ENCODE results near the gene KIAA0825. TPM values are rescaled to one million over a fixed set of nuclear protein-coding genes. Genes with fewer than 3 reads are reported as not detected.

The KIAA0825 gene
- total and polyA plus RNA-seq, 2 of the 8 experiments (the other 6 are each of a cell fraction or from before 2014, with no cell fraction given), result 0.60 to 1.0 TPM

GRCh38 chr5:94396687-94397086 is 221.7 kb downstream of the KIAA0825 start:
- Histone ChIP-seq H3K27ac (ENCODE audit: low read depth, low read length) (no peak overlapping the region), H3K79me2 (ENCODE audit: control insufficient read depth in 1 of 2, insufficient read depth in 2 of 2, low read length in 2 of 2) (no peaks in the 10 kb centered on the region), H4K8ac (ENCODE audit: extremely low read depth, insufficient read depth, low read length) (no peak overlapping the region), H3K36me3 (ENCODE audit: control insufficient read depth in 2 of 4, insufficient read depth in 4 of 4, low read length in 3 of 4) (no peaks in the 10 kb centered on the region; a peak in 1 of 8 replicates), H3K4me2 (ENCODE audit: insufficient read depth in 1 of 2, low read depth in 2 of 2, low read length in 2 of 2) (no peak overlapping the region), H3K14ac (ENCODE audit: insufficient read length) (no peak overlapping the region), H2BK12ac (ENCODE audit: low read depth, low read length) (no peak overlapping the region), H4K5ac (ENCODE audit: insufficient read length, low read depth, low read length) (no peak overlapping the region), H3K4me3 (ENCODE audit: extremely low read depth in 1 of 4, insufficient read depth in 2 of 4, low read depth in 3 of 4, low read length in 4 of 4) (no peak overlapping the region), H3K4me1 (replicated peaks in 1 of 4; ENCODE audit: control insufficient read depth in 3 of 4, insufficient read depth in 4 of 4, low read length in 3 of 4) (peaks cover 0 to 3% (median 1%) of the 10 kb centered on the region in 4 experiments; a peak in 2 of 7 replicates), H2BK120ac (replicated peaks; ENCODE audit: low read depth, low read length) (no peak overlapping the region), H4K20me1 (replicated peaks in 1 of 2; ENCODE audit: control insufficient read depth in 1 of 2, insufficient read depth in 2 of 2, low read length in 2 of 2) (no peaks in the 10 kb centered on the region), H3K18ac (ENCODE audit: extremely low read depth, low read length) (no peak overlapping the region), H2BK15ac (ENCODE audit: low read length) (no peak overlapping the region), H3K4ac (replicated peaks; ENCODE audit: insufficient read length, low read depth, low read length) (no peak overlapping the region), H3K56ac (replicated peaks; ENCODE audit: insufficient read length, low read depth, low read length) (no peak overlapping the region), H3K27me3 (replicated peaks in 1 of 4; ENCODE audit: control insufficient read depth in 3 of 4, extremely low read depth in 1 of 4, insufficient read depth in 3 of 4, low read length in 3 of 4) (no peaks in the 10 kb centered on the region), H4K91ac (replicated peaks; ENCODE audit: insufficient read length, low read length) (no peak overlapping the region), H3K23ac (ENCODE audit: insufficient read length) (no peak overlapping the region), H3K9ac (replicated peaks in 1 of 4; ENCODE audit: extremely low read depth in 1 of 4, low read depth in 3 of 4, low read length in 3 of 4) (no peak overlapping the region), H3K79me1 (ENCODE audit: low read depth, low read length) (no peaks in the 10 kb centered on the region), H3K9me3 (ENCODE audit: insufficient read depth in 2 of 2, low read depth in 1 of 2, low read length in 1 of 2) (no peaks in the 10 kb centered on the region), H2BK5ac (ENCODE audit: low read depth, low read length) (no peak overlapping the region), H2AFZ (ENCODE audit: low read length) (peak overlapping the region; percentile 68; the same call in 1 of the 2 replicates), H3K23me2 (ENCODE audit: low read depth, low read length) (no peaks in the 10 kb centered on the region), H2AK5ac (ENCODE audit: low read depth, low read length) (no peak overlapping the region), H2BK20ac (ENCODE audit: low read length) (no peak overlapping the region)
- ChIA-PET POLR2A (ENCODE audit: partially characterized antibody) (no interaction called here), CTCF (ENCODE audit: partially characterized antibody) (interaction anchor here (1.2 to 1.3 kb wide), 2 partner anchors 34 to 42 kb away, joined by 3 to 4 read pairs; no protein-coding TSS in a partner anchor)
- no peak for TF ChIP-seq POU5F1 (IDR thresholded peaks at IDR 0.05; ENCODE audit: low read depth, low read length)
- DNase-seq (ENCODE audit: low read depth in 1 of 2, low spot score in 2 of 2) (no peak), FAIRE-seq (no peak)
